HG02763 (cell line): Measurements from ENCODE around the gene SLC35C1.
"Not testable (repeated sequence)": the region's sequence is repeated elsewhere in the genome, so short reads cannot be mapped to it uniquely, and the experiment has no call there.

Source experiments
- ATAC-seq: cut with Tn5 transposase; IDR thresholded peaks from one replicate; pipeline ENCODE4 v1.9.1; 2021; ENCODE audit warnings: mild to moderate bottlenecking, moderate library complexity; ENCODE audit not compliant: unreplicated experiment

The SLC35C1 gene

DNA sequence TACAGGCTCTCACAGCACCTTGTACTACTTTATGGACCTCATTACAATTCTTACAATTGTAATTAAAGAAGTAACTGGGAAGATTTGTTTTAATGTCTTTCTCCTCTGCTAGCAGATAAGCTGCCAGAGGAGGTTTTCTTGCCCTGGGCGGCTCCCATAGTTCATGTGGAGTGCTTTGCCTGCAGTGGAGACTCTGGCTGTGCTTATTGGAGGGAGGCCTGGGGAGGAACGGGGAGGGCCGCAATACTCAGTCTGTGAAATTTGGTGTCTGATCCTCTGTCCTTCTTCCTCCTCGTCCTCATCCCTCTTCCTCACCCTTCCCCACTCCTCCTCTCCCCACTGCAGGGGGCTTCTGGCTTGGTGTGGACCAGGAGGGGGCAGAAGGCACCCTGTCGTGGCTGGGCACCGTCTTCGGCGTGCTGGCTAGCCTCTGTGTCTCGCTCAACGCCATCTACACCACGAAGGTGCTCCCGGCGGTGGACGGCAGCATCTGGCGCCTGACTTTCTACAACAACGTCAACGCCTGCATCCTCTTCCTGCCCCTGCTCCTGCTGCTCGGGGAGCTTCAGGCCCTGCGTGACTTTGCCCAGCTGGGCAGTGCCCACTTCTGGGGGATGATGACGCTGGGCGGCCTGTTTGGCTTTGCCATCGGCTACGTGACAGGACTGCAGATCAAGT lies 5.6 kb downstream of the SLC35C1 start:
- ATAC-seq: no peak

DNA sequence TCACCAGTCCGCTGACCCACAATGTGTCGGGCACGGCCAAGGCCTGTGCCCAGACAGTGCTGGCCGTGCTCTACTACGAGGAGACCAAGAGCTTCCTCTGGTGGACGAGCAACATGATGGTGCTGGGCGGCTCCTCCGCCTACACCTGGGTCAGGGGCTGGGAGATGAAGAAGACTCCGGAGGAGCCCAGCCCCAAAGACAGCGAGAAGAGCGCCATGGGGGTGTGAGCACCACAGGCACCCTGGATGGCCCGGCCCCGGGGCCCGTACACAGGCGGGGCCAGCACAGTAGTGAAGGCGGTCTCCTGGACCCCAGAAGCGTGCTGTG lies 6.1 kb downstream of the SLC35C1 start:
- ATAC-seq: no peak

DNA sequence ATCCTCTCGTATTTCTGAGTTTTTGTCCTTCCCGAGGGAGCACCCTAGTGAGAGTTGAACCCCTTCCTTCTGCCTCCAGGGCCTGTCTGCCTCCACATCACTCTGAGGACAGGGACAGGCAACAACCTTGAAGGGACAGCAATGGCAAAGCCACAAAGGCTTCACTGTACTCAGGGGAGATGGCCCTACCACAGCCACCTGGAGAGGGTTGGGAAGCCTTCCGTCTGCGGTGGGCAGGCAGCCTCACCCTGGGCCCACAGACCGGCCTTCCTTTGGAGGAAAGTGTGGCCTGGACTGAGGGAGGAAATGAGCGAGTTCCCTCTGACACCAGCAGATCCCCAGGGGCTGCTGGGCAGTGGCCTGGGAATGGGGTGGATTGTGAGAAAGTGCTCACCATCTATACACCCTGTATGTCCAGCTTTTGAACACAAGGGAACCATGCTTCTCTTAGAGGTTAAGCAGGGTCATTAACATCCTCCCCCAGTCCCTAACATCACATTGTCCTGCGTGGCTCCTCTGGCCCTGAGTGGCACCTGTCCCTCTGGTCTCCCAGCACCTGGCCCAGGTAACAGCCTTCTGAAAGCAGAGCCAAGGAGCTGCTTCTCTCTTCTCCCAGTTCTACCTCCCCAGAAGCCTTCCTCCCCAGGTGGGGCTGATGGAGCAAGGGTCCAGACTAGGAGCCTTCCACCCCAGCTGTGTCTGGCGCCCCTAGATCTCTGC lies 6.8 kb downstream of the SLC35C1 start:
- ATAC-seq: no peak

DNA sequence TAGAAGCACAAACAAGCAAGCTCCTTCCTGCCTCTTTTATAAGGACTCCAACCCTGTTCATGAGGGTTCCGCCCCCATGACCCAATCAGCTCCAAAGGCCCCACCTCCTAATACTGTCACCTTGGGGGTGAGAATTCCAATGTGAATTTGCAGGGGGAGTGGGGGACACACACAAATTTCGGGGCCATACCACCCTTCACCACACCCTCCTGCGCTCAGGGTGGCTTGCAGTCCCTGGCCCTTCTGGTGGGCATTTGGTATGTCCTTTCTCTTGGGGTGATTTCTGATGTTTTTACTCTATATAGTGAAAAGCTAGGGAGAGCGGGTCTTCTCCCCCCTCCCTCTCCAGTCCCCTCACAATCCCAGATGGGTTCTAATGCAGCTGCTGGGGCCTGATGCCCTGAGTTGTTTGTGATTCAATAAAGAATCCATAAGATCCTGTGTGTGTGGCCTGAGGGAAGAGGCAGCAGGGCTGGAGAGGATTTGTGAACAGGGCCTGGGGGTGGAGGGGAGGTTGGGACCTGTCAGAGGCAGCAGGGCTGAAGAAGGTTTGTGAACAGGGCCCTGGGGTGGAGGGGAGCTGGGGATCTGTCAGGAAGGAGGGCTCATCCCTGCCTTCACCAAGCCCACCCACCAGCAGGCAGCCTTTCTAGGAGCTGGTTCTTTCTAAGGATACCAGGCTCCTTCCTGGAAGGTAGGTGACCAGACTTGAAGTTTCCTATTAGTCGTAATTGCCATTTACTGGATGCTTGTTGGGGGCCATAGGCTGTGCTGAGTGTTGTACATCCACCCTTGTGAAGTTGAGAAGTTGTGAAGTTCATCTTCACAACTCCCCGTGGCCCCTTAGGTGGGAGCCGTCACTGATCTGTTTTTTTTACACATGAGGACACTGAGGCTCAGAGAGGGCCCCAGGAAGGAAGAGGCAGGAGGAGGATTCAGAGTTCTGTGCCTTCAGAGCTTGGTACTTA lies 7.9 kb downstream of the SLC35C1 start:
- ATAC-seq: no peak

DNA sequence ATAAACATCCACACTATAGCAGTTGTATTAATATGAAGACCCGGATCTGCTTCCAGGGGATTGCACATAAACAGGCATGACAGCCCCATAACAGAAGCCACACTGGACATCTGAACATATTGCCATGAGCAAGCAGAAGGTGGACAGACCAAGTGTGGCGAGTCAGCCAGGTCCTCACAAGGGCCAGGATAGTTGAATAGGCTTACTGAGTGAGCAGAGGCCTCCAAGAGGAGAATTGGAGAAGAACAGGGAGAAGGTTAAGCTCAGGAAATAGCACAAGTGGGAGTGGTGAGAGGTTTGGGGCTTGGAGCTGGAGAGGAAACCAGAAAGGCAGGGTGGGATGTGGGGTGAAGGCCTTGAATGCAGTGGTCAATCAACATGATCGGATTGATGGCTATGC lies 10.8 kb downstream of the SLC35C1 start:
- ATAC-seq: no peak

DNA sequence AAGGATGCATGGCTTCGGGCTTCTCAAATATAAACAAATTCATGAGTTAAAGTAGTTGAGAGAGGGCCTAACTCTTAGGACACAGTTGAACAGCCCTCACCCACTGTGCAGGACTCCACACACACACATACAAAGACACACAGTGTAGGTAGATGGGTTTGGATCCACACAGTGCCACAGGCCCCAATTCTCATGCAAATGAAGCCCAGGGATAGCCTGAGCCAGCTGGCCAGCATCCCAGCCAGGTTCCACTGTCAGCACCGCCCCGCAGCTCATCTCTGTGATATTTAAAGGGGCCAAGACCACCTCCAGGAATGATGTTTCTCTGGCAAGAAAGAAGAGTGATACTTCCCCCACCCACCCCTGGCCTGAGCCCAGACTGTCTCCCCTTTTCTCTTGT lies 11.7 kb downstream of the SLC35C1 start:
- ATAC-seq: no peak

DNA sequence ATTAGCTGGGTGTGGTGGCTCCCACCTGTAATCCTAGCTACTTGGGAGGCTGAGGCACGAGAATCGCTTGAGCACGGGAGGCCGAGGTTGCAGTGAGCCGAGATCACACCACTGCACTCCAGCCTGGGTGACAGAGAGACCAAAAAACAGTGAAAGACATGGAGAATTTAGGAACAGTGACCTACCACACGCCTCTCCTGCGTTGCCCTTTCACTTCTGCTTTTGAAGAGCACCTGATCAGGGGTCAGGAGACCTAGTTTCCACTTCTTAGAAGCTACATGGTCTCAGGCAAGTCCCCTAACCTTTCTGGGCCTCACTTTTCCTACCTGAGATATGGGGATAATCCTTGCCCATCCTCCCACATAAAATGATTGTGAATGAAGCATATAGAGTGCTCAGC lies 12.2 kb downstream of the SLC35C1 start:
- ATAC-seq: peak; percentile 75

DNA sequence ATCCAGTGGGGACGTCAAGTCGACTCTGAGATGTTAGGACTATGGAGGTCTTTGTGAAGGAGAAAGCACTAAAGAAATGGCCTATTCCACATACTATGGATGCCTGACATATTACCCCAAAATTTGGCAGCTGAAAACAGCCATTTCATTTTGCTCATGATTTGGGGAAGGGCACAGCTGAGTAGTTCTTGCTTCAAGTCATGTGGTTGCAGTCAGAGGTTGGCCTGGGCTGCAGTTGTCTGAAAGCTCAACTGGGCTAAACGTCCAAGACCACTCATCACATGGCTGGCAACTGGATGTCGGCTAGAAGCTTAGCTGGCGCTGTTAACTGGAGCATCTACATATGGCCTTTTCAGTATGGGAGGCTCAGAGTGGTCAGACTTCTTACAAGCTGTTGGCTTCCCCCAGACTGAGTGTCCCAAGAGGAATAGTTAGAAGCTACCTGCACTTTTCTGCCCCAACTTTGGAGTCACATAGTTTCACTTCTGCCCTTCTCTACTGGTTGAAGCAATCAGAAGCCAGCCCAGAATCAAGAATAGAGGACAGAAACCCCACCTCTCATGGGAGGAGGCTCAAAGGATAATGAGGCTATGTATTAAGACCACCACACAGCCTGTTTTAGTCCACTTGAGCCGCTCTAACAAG lies 14.1 kb downstream of the SLC35C1 start:
- ATAC-seq: no peak

DNA sequence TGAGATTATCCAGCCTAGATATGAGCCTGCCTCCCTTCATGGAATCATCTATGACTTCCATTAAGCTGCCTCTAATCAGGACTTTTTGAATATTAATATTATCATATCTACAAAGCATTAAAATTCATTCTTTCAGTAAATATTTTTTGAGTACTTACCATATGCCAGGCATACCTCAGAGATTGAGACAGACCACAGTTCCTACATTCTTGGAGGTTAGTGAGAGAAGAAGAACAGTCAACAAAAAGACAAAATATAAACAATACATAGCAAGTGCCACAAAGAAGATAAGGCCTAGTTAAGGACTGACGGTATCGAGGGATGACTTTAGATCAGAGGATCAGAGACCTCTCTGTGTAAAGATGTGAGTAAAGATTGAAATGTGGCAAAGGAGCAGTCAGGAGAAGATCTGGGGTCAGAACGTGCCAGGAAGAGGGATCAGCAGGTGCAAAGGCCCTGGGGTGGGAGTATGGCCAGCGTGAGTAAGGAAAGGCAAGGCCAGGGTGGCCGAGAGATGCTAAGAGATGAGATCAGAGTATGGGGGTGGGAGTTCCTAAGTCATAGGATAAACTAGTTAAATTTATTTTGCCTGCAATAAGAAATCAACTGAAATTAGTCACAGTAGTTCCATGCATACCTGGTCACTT lies 15.4 kb downstream of the SLC35C1 start:
- ATAC-seq: no peak

DNA sequence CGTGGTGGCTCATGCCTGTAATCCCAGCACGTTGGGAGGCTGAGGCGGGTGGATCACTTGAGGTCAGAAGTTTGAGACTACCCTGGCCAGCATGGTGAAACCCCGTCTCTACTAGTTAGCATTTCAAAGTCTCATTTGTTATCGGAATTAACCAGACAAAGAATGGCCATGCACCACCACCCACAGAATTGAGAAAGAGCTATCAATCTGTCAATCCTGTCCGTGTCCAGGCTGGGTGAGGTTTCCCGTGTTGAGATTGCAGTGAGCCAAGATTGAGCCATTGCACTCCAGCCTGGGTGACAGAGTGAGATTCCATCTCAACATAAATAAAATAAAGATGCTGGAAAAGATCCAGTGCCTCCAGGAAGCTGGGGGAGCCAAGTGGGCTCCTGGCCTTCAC lies 21.5 kb downstream of the SLC35C1 start:
- ATAC-seq: not testable (repeated sequence)

DNA sequence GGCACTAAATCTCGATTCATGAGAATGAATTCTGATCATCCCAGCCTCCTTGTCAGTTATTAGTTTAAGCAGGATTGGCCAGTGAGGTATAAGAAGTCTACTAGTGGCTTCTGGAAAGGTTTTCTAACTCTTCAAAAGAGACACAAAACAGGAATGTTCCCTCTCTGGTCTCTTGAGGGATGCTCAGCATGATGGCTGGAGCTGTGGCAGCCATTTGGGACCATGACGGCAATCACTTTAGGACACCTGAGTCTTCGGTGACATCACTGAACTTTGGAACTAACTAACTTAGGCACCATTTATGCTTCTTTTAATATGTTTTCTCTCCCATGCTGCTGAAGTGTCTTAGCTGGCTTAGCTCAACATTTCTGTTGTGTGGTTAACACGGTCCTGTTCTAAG lies 22.2 kb downstream of the SLC35C1 start:
- no peak for ATAC-seq

DNA sequence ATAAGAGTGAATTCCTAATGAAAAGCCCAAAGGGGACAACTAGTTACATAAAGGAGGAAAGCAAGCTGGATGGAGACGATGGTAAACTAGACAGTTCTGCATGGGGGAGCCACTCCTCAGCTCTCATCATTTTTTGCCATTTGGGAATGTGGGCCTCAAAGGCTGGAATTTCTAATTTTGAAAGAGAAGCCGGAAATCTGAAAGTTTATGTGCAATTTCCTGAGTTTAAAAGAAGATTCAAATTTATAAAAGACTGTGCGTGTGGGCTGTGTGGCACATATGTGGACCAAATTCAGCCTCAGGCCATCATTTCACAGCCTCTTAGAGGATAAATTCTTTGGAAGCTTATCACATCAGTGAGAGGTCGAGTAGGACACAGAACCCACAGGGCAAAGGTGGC lies 24.0 kb downstream of the SLC35C1 start:
- no peak for ATAC-seq

DNA sequence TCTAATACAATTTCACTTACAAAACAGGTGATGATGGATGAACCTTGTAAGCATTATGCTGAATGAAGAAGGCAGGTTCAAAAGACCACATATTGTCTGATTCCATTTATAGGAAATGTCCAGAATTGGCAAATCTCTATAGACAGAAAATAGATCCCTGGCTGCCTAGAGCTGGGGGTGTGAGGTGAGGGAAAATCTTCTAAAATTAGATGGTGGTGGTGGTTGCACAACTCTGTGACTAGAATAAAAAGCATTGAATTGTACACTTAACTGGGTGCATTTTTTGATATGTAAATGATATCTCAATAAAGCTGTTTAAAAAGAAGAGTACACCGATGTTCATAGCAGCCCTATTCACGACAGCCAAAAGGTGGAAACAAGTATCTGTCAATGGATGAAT lies 25.6 kb downstream of the SLC35C1 start:
- no peak for ATAC-seq

DNA sequence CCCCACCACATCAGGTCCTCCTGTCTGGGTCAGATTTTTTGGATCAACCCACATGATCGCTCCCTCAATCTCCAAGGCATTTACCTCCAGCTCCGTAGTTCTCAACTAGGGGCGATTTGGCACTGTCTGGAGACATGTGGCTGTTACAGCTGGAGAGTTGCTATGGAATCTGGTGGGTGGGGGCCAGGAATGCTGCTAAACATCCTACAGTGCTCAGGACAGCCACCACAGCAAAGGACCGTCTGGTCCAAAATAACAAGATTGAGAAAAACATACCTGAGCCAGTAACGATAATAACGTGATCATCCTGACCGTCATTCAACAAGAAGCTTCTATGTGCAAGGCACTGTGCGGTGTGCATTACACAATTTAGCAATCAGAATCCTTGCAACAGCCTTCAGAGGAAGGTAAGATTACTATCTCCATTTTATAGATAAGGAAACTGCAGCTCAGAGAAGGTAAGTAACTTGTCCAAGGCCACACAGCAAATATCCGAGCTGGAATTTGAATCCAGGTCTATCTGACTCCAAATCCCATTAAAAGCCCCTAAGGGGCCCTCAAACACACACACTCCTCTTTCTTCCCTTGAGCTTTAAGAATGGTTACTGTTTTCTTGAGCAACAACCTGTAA lies 28.0 kb downstream of the SLC35C1 start:
- ATAC-seq: no peak

DNA sequence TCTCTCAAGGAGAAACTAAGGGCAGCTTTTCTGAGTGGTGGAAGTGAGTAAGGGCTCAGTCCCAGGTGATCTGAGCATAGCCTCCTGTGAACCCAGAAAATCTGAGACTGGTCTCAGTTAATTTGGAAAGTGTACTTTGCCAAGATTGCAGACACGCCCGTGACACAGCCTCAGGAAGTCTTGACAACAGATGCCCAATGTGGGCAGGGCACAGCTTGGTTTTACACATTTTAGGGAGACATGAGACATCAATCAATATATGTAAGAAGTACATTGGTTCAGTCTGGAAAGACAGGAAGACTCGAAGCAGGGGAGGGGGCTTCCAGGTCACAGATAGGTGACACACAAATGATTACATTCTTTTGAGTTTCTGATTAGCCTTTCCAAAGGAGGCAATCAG lies 28.8 kb downstream of the SLC35C1 start:
- no peak for ATAC-seq

DNA sequence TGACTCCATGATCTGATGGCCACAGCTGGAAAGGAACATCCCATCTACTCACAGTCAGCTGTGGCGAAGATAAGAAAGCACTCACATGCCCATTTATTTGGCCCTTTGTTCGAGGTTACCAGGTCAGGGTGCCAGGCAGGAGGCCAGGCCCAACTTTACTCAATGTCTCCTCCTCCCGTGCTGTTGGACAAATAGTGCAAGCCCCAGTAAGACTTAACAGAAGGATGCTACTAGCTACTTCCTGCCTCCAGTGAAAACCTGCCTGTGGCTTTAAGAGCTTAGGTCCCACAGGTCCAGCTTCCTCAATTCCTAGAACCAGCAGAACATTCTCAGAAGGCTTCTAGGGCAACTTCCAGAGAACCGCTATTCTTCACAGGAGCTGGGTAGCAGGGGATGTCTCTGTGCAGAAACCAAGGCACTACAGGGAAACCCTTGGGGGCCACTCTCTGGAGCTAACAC lies 29.4 kb downstream of the SLC35C1 start:
- no peak for ATAC-seq

DNA sequence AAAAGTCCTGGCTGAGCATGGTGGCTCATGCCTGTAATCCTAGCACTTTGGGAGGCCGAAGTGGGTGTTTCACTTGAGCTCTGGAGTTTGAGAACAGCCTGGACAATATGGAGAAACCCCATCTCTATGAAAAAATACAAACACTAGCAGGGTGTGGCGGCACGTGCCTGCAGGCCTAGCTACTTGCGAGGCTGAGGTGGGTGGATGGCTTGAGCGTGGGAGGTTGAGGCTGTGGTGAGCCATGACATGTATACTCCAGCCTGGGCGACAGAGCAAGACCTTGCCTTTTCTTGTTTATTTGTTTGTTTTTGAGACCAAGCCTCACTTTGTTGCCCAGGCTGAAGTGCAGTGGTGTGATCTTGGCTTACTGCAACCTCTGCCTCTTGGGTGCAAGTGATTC lies 34.3 kb downstream of the SLC35C1 start:
- ATAC-seq: no peak

DNA sequence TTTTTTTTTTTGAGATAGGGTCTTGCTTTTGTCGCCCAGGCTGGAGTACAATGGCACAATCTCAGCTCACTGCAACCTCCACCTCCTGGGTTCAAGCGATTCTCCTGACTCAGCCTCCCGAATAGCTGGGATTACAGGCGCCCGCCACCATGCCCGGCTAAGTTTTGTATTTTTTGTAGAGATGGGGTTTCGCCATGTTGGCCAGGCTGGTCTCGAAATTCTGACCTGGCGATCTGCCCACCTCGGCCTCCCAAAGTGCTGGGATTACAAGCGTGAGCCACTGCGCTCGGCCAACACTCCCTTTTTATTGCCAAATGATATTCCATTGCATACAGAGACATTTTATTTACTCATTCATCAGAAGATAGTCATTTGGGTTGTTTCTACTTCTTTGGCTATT lies 35.3 kb downstream of the SLC35C1 start:
- not testable (repeated sequence) for ATAC-seq

DNA sequence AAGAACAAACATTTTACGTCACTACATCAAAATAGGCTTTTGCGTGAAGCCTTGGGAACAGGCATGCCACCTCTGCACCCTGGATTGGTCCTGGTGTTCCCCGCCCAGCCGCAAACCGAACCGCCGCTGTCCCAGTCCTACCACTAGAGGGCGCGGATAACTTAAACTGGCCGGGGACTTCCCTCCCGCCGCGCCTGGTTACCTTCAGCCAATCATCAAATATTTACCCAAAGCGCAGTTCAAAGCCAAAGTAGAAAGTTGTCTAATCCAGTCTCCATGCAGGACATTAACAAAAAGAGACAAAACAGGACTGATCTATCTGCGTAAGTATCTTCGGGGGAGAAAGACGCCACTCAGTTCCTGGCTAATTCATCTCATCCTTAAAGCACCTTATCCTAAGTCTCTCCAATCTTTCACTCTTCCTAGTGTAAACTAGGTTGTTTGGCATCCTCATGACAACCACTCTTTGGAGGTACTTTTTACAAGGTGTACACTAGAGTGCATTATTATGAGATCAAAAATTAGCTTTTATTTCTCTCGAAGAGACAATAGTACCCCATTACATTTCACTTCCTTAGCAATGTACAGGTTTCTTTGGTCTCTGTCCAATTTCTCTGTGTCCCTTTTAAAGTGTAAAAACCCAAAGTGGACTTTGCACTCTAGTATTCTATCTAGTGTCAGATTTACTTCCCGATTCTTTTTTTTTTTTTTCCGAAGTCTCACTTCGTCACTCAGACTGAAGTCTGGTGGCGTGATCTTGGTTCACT lies 38.4 kb downstream of the SLC35C1 start:
- no peak for ATAC-seq
